Measurements from ENCODE around the gene NEUROD2.
"Not testable (repeated sequence)": the region's sequence is repeated elsewhere in the genome, so short reads cannot be mapped to it uniquely, and the experiment has no call there.

Gene NEUROD2

GRCh38 chr17:39601758-39602532 lies 5.8 kb downstream of the NEUROD2 start:
- no peak for DNase-seq

GRCh38 chr17:39600997-39601597 lies 6.6 kb downstream of the NEUROD2 start:
- no peak for DNase-seq

- no peak for DNase-seq
Measured at GRCh38 chr17:39600288-39600996, 7.3 kb downstream of the NEUROD2 start.

GRCh38 chr17:39599665-39600231 lies 8.0 kb downstream of the NEUROD2 start:
- no peak for DNase-seq

- DNase-seq = no peak
Measured at GRCh38 chr17:39599004-39599664, 8.6 kb downstream of the NEUROD2 start.

- no peak for DNase-seq
Measured at GRCh38 chr17:39598630-39599003, 9.1 kb downstream of the NEUROD2 start.

- DNase-seq = no peak
Measured at GRCh38 chr17:39598047-39598481, 9.7 kb downstream of the NEUROD2 start.

GRCh38 chr17:39597372-39598046 lies 10.2 kb downstream of the NEUROD2 start:
- DNase-seq = no peak

GRCh38 chr17:39596543-39597267 lies 11.0 kb downstream of the NEUROD2 start:
- no peak for DNase-seq

- DNase-seq = no peak
Measured at GRCh38 chr17:39595928-39596510, 11.7 kb downstream of the NEUROD2 start.

- DNase-seq = no peak
Measured at GRCh38 chr17:39595294-39595693, 12.4 kb downstream of the NEUROD2 start.

GRCh38 chr17:39593371-39593770 lies 14.3 kb downstream of the NEUROD2 start:
- no peak for DNase-seq

GRCh38 chr17:39591958-39592954 lies 15.5 kb downstream of the NEUROD2 start:
- DNase-seq = peak; percentile 62

- not testable (repeated sequence) for DNase-seq
Measured at GRCh38 chr17:39590180-39590579, 17.5 kb downstream of the NEUROD2 start.

- no peak for DNase-seq
Measured at GRCh38 chr17:39582658-39583057, 25.1 kb downstream of the NEUROD2 start.

- DNase-seq = no peak
Measured at GRCh38 chr17:39581759-39582085, 26.0 kb downstream of the NEUROD2 start.

- DNase-seq = no peak
Measured at GRCh38 chr17:39581071-39581758, 26.5 kb downstream of the NEUROD2 start.

- no peak for DNase-seq
Measured at GRCh38 chr17:39580082-39580468, 27.6 kb downstream of the NEUROD2 start.

- no peak for DNase-seq
Measured at GRCh38 chr17:39579318-39580081, 28.2 kb downstream of the NEUROD2 start.
